ENCODE data around the gene OGG1.
A peak's percentile ranks its signal among the peaks of the same experiment; 100 is the strongest.

The OGG1 gene

DNA sequence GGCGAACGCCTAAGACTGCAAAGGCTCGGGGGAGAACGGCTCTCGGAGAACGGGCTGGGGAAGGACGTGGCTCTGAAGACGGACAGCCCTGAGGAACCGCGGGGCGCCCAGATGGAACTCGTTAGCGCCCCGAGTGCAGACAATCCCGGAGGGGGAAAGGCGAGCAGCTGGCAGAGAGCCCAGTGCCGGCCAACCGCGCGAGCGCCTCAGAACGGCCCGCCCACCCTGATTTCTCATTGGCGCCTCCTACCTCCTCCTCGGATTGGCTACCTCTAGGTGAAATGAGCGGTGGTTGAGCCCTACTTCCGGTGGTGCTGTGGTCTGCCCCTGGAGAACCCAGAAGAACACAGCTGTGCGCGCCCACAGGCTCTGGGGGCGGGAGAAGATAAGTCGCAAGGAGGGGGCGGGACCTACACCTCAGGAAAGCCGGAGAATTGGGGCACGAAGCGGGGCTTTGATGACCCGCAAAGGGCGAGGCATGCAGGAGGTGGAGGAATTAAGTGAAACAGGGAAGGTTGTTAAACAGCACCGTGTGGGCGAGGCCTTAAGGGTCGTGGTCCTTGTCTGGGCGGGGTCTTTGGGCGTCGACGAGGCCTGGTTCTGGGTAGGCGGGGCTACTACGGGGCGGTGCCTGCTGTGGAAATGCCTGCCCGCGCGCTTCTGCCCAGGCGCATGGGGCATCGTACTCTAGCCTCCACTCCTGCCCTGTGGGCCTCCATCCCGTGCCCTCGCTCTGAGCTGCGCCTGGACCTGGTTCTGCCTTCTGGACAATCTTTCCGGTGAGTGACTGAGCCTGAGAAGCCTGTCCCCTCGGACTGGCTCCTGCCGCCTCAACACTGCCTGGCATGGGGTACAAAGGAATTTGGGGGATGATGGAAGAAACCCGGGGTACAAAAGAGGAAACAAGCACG is at the start of gene OGG1:
OGG1 (plus strand) TSS at position 308 of the 911 bp plus-strand sequence; CDS start at position 643, 335 bp downstream.
- peak within 1 kb of the TSS; percentile 70 for H3K4me3 ChIP-seq (ENCODE audit: low read length)
- H3K4me1 ChIP-seq (ENCODE audit: insufficient read depth, low read length): peaks cover 18% of the 10 kb centered on the region
- H3K27me3 ChIP-seq (ENCODE audit: insufficient read depth, low read length): no peaks in the 10 kb centered on the region
- H2AFZ ChIP-seq (ENCODE audit: low read depth, low read length): peak within 1 kb of the TSS; percentile 62
- no peaks in the 10 kb centered on the region for H3K9me3 ChIP-seq (ENCODE audit: low read length)
- peaks cover 61% of the 10 kb centered on the region for H3K36me3 ChIP-seq (ENCODE audit: insufficient read depth, low read length)

DNA sequence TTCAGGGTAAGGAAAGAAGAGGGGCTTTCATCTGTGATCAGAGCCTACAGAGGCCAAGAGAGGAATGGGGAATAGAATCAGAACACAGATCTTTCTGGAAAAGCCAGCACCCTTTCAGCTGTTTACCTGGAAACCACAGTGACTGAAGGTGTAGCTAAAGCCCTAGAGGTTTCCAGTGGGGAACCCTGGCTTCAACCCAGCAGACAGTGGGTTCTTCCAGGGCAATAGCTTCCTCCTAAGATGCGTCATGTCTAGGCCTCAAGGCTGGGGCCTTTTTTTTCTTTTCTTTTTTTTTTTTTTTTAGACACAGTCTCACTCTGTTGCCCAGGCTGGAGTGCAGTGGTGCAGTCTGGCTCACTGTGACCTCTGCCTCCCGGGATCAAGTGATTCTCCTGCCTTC is 49.2 kb upstream of the OGG1 start:
- peaks cover 16% of the 10 kb centered on the region for H3K36me3 ChIP-seq (ENCODE audit: insufficient read depth, low read length)
- no peak overlapping the region for H2AFZ ChIP-seq (ENCODE audit: low read depth, low read length)
- H3K27me3 ChIP-seq (ENCODE audit: insufficient read depth, low read length): peaks cover 7% of the 10 kb centered on the region
- peaks cover 14% of the 10 kb centered on the region for H3K4me1 ChIP-seq (ENCODE audit: insufficient read depth, low read length)
- no peaks in the 10 kb centered on the region for H3K9me3 ChIP-seq (ENCODE audit: low read length)
- H3K4me3 ChIP-seq (ENCODE audit: low read length): no peak overlapping the region

DNA sequence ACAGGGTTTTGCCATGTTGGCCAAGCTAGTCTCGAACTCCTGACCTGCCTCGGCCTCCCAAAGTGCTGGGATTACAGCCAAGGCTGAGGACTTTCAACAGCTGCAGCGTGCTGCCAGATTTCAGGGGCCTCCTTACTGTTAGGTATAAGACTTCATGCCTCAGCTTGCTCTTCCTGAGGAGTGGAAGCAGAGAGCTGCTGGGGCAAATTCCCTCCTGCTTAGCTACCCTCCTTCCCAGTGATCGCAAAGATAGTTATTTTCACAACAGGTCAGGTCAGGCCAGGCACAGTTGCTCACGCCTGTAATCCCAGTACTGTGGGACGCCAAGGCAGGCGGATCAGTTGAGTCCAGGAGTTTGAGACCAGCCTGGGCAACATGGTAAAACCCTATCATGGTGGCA is 48.7 kb upstream of the OGG1 start:
- Histone ChIP-seq H3K27me3 (ENCODE audit: insufficient read depth, low read length) (peaks cover 7% of the 10 kb centered on the region), H3K9me3 (ENCODE audit: low read length) (no peaks in the 10 kb centered on the region), H2AFZ (ENCODE audit: low read depth, low read length) (no peak overlapping the region), H3K4me3 (ENCODE audit: low read length) (no peak overlapping the region), H3K4me1 (ENCODE audit: insufficient read depth, low read length) (peaks cover 14% of the 10 kb centered on the region), H3K36me3 (ENCODE audit: insufficient read depth, low read length) (peaks cover 16% of the 10 kb centered on the region)

DNA sequence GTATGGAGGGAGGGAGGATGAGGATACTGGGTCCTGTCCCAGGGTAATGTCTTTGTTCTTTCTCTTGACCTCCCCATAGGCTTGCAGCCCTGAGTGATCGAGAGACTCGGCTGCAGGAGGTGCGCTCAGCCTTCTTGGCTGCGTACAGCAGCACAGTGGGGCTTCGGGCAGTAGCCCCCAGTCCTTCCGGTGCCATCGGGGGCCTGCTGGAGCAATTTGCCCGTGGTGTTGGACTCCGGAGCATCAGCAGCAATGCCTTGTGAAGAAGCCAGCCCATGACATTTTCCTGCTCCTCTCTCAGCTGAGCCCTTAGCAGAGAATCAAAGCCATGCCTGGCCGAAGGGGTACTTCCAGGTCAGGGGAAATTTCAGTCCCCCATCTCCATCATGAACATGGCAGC is 48.0 kb upstream of the OGG1 start:
- Histone ChIP-seq H3K27me3 (ENCODE audit: insufficient read depth, low read length) (peaks cover 7% of the 10 kb centered on the region), H3K4me3 (ENCODE audit: low read length) (no peak overlapping the region), H2AFZ (ENCODE audit: low read depth, low read length) (no peak overlapping the region), H3K4me1 (ENCODE audit: insufficient read depth, low read length) (peaks cover 14% of the 10 kb centered on the region), H3K9me3 (ENCODE audit: low read length) (no peaks in the 10 kb centered on the region), H3K36me3 (ENCODE audit: insufficient read depth, low read length) (peaks cover 16% of the 10 kb centered on the region)

DNA sequence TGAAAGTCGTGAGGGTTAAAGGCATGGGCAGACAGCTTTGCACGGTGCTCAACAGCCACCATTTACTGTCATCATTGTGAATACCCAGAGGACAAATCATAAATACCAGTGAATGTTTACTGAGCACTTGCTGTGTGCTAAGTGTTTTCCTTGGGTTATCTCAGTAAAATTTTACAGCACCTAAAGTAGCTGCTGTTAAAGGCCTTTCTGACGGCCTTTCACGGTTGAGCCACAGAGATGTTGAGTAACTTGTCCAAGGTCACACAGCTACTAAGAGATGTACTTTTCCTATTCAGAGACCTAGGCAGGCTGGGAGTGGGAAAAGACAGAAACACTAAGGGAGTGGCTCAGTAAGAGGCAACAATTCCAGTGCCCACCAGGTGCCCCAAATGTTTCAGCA is 46.5 kb upstream of the OGG1 start:
- H3K4me1 ChIP-seq (ENCODE audit: insufficient read depth, low read length): peaks cover 14% of the 10 kb centered on the region
- no peak overlapping the region for H3K4me3 ChIP-seq (ENCODE audit: low read length)
- peaks cover 8% of the 10 kb centered on the region for H3K36me3 ChIP-seq (ENCODE audit: insufficient read depth, low read length)
- no peak overlapping the region for H2AFZ ChIP-seq (ENCODE audit: low read depth, low read length)
- peaks cover 7% of the 10 kb centered on the region for H3K27me3 ChIP-seq (ENCODE audit: insufficient read depth, low read length)
- no peaks in the 10 kb centered on the region for H3K9me3 ChIP-seq (ENCODE audit: low read length)

DNA sequence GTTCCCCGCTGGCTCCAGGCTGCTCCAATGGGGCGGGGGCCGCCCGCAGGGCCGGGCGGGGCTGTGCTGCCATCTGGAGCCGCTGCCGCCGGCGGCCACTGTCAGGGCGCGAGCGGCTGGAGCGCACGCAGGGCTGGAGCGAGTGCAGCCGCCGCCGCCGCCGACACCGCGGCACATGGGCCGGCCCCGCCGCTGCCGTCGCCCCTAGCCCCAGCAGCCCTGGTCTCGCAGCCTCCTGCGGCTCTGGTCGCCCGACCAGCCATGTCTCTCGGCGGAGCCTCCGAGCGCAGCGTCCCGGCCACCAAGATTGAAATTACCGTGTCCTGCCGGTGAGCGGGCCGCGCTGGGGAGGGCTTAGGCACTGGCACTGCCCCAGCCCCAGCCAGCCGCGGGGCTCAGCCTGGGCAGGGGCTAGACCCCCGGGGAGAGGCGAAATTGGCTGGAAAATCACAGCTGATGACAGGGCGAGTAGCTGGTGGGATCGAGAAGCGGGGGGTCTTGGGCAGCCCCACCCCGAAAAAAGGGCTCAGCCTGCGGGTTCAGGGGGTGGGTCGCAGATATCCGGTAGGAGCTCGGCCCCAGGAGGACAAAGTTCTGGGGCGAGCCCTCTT is 45.9 kb upstream of the OGG1 start, which contains the start of gene CPNE9:
CPNE9 (plus strand) TSS at position 98 of the 611 bp plus-strand sequence; CDS start at position 262, 164 bp downstream.
- Histone ChIP-seq H3K36me3 (ENCODE audit: insufficient read depth, low read length) (peaks cover 8% of the 10 kb centered on the region), H3K9me3 (ENCODE audit: low read length) (no peaks in the 10 kb centered on the region), H3K4me3 (ENCODE audit: low read length) (peak within 1 kb of the TSS; percentile 36), H2AFZ (ENCODE audit: low read depth, low read length) (peak within 1 kb of the TSS; percentile 85), H3K4me1 (ENCODE audit: insufficient read depth, low read length) (peaks cover 14% of the 10 kb centered on the region), H3K27me3 (ENCODE audit: insufficient read depth, low read length) (peaks cover 7% of the 10 kb centered on the region)

DNA sequence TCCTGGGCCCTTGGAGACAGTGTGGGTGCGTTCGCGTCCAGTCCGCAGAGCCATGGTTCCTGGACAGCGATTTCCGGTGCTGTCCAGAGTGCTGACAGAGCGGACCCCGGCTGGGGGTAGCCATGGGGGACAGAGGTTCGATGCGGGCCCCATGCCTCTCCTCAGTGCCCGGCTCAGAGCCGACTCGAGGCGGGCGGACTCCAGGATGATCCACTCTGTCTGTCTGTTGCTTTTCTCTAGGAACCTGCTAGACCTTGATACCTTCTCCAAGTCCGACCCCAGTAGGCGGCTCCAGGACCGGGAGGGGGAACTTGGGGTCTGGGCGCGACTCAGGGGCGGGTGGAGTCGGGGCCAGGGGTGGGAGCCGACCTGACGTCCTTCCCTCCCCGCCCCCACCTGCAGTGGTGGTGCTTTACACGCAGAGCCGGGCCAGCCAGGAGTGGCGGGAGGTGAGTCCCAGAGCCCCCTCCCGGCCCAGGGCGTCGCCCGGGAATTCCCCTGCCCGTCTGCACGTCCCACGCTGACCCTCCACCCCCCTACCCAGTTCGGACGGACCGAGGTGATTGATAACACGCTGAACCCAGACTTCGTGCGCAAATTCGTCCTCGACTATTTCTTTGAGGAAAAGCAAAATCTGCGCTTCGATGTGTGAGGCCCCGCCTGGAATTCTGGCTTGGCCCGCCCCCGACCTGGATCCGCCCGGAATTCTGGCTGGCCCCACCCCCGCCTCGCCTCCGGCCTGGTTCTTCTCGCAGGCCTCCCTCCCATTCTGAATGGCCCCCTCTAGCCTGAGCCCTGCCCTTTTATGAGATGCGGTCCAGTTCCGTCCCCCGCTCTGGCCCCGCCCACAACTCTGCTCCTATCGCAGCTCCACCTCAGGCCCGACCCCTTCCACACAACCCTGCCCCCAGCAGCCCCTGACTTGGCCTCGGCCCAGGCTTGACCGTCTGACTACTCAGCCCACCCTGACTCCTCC is 45.1 kb upstream of the OGG1 start:
- H3K36me3 ChIP-seq (ENCODE audit: insufficient read depth, low read length): peaks cover 8% of the 10 kb centered on the region
- H3K9me3 ChIP-seq (ENCODE audit: low read length): no peaks in the 10 kb centered on the region
- peaks cover 11% of the 10 kb centered on the region for H3K4me1 ChIP-seq (ENCODE audit: insufficient read depth, low read length)
- peaks cover 7% of the 10 kb centered on the region for H3K27me3 ChIP-seq (ENCODE audit: insufficient read depth, low read length)
- H2AFZ ChIP-seq (ENCODE audit: low read depth, low read length): peak overlapping the region; percentile 85
- H3K4me3 ChIP-seq (ENCODE audit: low read length): peak overlapping the region; percentile 36

DNA sequence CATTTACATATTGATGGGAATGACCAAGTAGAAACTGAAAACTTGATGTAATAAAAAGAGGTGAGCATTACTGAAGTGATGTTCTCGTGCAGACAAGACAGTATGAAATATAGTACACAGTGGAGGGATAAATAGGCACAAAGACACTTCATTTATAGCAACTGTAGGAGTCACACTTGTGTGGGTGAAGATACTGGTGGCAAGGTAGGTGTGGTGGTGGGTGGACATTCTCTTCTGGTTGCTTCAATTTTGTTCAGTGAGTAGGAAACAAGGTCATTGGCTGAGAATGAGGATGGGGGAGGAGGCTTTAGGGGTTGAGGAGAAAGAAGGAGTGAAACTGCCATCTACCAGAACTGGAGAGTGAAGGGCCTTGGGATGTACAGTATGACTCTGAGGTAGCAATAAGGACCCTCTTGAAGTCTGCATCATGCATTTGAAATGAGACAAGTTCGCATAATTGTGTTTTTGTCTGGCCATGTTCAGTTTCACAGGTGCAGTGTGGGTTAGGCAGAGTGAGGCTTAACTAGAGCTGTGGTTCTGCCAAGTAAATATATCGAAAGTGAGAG is 39.5 kb upstream of the OGG1 start:
- no peak overlapping the region for H2AFZ ChIP-seq (ENCODE audit: low read depth, low read length)

DNA sequence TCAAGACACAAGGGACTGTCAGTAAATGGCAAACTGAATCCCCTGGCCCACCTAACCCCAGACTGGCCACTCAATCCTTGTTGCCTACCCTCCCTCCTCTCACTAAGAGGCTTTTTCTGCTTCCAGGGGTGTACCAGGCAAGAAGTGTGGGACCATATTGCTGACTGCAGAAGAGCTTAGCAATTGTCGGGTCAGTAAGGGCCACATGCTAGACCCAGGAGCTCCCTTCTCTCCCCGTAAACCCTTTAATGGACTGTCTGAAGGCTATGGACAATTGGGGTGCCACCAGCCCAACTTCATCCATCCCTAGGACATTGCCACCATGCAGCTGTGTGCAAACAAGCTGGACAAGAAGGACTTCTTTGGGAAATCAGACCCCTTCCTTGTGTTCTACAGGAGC is 37.3 kb upstream of the OGG1 start:
- Histone ChIP-seq H3K4me1 (ENCODE audit: insufficient read depth, low read length) (no peaks in the 10 kb centered on the region), H3K36me3 (ENCODE audit: insufficient read depth, low read length) (no peaks in the 10 kb centered on the region), H3K4me3 (ENCODE audit: low read length) (no peak overlapping the region), H3K27me3 (ENCODE audit: insufficient read depth, low read length) (no peaks in the 10 kb centered on the region), H2AFZ (ENCODE audit: low read depth, low read length) (no peak overlapping the region), H3K9me3 (ENCODE audit: low read length) (no peaks in the 10 kb centered on the region)

More for the DNA sequence above, 39.5 kb upstream of the OGG1 start:
- H3K27me3 ChIP-seq (ENCODE audit: insufficient read depth, low read length): no peaks in the 10 kb centered on the region
- H3K4me3 ChIP-seq (ENCODE audit: low read length): no peak overlapping the region
- no peaks in the 10 kb centered on the region for H3K4me1 ChIP-seq (ENCODE audit: insufficient read depth, low read length)
- H3K36me3 ChIP-seq (ENCODE audit: insufficient read depth, low read length): no peaks in the 10 kb centered on the region
- no peaks in the 10 kb centered on the region for H3K9me3 ChIP-seq (ENCODE audit: low read length)

DNA sequence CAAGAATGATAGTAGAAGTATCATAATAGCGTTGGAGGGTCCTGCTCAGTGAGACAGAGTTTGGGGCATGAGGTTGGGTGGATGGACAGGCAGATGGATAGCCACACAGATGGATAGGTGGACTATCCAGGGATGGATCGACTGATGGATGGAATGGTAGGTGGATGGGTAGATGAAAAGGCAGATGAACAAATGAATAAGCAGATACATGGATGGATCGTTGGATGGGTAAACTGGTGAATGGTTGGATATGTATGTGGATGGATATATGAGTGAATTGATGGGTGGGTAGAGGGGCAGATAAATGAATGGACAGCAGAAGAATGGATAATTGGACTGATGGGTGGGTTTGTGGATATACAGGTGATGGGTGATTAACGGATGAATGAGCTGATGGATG is 36.6 kb upstream of the OGG1 start:
- Histone ChIP-seq H3K9me3 (ENCODE audit: low read length) (no peaks in the 10 kb centered on the region), H3K36me3 (ENCODE audit: insufficient read depth, low read length) (no peaks in the 10 kb centered on the region), H3K27me3 (ENCODE audit: insufficient read depth, low read length) (no peaks in the 10 kb centered on the region), H3K4me3 (ENCODE audit: low read length) (no peak overlapping the region), H3K4me1 (ENCODE audit: insufficient read depth, low read length) (no peaks in the 10 kb centered on the region), H2AFZ (ENCODE audit: low read depth, low read length) (no peak overlapping the region)

DNA sequence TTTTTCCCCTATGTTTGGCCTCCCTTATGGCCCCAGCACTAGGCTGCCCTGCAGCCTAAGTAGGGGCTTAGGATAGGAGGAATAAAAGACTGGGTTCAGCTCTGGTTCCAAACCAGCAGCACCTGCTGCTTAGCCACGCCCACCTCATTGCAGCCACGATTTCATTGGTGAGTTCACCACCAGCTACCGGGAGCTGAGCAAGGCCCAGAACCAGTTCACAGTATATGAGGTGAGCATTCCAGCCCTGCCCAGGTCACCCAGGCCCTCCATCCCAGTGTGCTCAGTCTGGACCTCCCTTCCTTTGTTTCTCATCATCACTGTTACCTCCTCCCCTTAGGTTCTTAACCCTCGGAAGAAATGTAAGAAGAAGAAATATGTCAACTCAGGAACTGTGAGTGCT is 34.6 kb upstream of the OGG1 start:
- H2AFZ ChIP-seq (ENCODE audit: low read depth, low read length): no peak overlapping the region
- no peaks in the 10 kb centered on the region for H3K36me3 ChIP-seq (ENCODE audit: insufficient read depth, low read length)
- no peaks in the 10 kb centered on the region for H3K4me1 ChIP-seq (ENCODE audit: insufficient read depth, low read length)
- H3K9me3 ChIP-seq (ENCODE audit: low read length): no peaks in the 10 kb centered on the region
- no peak overlapping the region for H3K4me3 ChIP-seq (ENCODE audit: low read length)
- H3K27me3 ChIP-seq (ENCODE audit: insufficient read depth, low read length): no peaks in the 10 kb centered on the region

DNA sequence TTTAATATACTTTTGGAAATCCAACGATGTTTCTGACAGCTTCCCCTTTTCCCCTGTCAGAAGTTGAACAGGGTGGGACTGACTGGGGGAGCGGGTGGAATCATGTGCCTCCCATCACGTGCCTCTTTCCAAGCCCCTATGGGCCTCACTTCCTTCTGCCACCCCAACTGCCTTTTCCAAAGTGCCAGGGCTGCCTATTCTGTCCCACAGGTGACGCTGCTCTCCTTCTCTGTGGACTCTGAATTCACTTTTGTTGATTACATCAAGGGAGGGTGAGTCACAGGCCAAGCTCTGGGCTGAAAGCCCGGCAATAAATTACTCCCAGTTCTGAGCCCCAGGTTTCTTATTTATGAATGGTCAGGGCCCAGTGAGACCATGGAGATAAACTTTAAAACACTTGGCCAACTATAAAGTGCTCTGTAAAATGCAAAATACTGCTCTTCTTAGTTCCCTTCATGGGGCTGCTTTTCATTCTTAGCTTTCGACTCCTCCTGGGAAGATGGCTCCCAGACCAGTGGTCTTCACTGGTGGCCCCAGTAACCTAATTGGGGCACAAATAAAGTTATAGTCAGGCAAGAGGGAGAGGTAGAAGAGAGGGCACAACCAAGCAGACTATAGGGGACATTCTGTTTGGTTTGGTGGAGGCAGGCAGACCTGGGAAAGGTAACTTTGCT is 33.9 kb upstream of the OGG1 start:
- Histone ChIP-seq H3K4me1 (ENCODE audit: insufficient read depth, low read length) (peaks cover 4% of the 10 kb centered on the region), H3K36me3 (ENCODE audit: insufficient read depth, low read length) (no peaks in the 10 kb centered on the region), H3K9me3 (ENCODE audit: low read length) (no peaks in the 10 kb centered on the region), H3K4me3 (ENCODE audit: low read length) (no peak overlapping the region), H2AFZ (ENCODE audit: low read depth, low read length) (no peak overlapping the region), H3K27me3 (ENCODE audit: insufficient read depth, low read length) (no peaks in the 10 kb centered on the region)
